Gastroesophageal sphincter (tissue), 3 donors: ENCODE data around the gene HLA-DMA.
"Not testable (repeated sequence)": the region's sequence is repeated elsewhere in the genome, so short reads cannot be mapped to it uniquely, and the experiment has no call there.

Experiments used
- CTCF ChIP-seq, 4 experiments: fragments of 200-600 bp in 2 of 4; fragments of 450-650 bp in 2 of 4; sonication (generic) in 1 of 4; IDR thresholded peaks; one replicate each; pipeline ENCODE4 v1.5.1; 2017 to 2019; ENCODE audit warnings: antibody characterized with exemption in 4 of 4, mild to moderate bottlenecking in 2 of 4, moderate library complexity in 2 of 4
- EP300 ChIP-seq: sonication (generic); formaldehyde crosslinking; IDR thresholded peaks from one replicate; pipeline ENCODE4 v1.6.1; 2017; ENCODE audit warnings: antibody characterized with exemption, mild to moderate bottlenecking
- POLR2A ChIP-seq, 2 donors: fragments of 450-650 bp; IDR thresholded peaks; one replicate each; pipeline ENCODE4 v1.6.1; 2017; ENCODE audit warnings: antibody characterized with exemption in 2 of 2, mild to moderate bottlenecking in 2 of 2, moderate library complexity in 1 of 2
- POLR2AphosphoS5 ChIP-seq: sonication (generic); formaldehyde crosslinking; IDR thresholded peaks from one replicate; pipeline ENCODE4 v1.6.1; 2017; ENCODE audit warnings: antibody characterized with exemption

GRCh38 chr6:32942555-32943123, 10.3 kb downstream of the HLA-DMA start:
- not testable (repeated sequence) for TF ChIP-seq CTCF (IDR thresholded peaks at IDR 0.05); POLR2A (IDR thresholded peaks at IDR 0.05); POLR2AphosphoS5; EP300
